Activated CD4-positive, alpha-beta T cell treated with anti-CD3 and anti-CD28 coated beads, Interleukin-2, amount 50 U/mL, for 16 hours (primary cell): ENCODE results near the gene RBM17.
"Not testable (repeated sequence)": the region's sequence is repeated elsewhere in the genome, so short reads cannot be mapped to it uniquely, and the experiment has no call there.

Experiments used
- DNase-seq: peaks from one replicate; pipeline ENCODE4 v3.0.0-alpha.2; 2020

The RBM17 gene

GRCh38 chr10:6088721-6089333 lies at the start of gene RBM17:
Gene RBM17 (plus strand): TSS chr10:6089034. CDS start chr10:6097066, 8,032 bp downstream.
- peak; percentile 98 for DNase-seq

- no peak for DNase-seq
Measured at GRCh38 chr10:6039711-6040110, 49.1 kb upstream of the RBM17 start.

GRCh38 chr10:6040205-6040604 lies 48.6 kb upstream of the RBM17 start:
- no peak for DNase-seq

GRCh38 chr10:6043377-6043776 lies 45.5 kb upstream of the RBM17 start:
- DNase-seq, result not testable (repeated sequence)

- DNase-seq, result no peak
Measured at GRCh38 chr10:6044060-6044459, 44.8 kb upstream of the RBM17 start.

- DNase-seq, result peak; percentile 75
Measured at GRCh38 chr10:6044751-6045313, 44.0 kb upstream of the RBM17 start.

GRCh38 chr10:6045314-6045848 lies 43.5 kb upstream of the RBM17 start:
- peak; percentile 83 for DNase-seq

- DNase-seq, result no peak
Measured at GRCh38 chr10:6045878-6046772, 42.7 kb upstream of the RBM17 start.

GRCh38 chr10:6046773-6047611 lies 41.8 kb upstream of the RBM17 start:
- DNase-seq, result no peak

GRCh38 chr10:6047847-6048246 lies 41.0 kb upstream of the RBM17 start:
- no peak for DNase-seq

- no peak for DNase-seq
Measured at GRCh38 chr10:6048281-6049030, 40.4 kb upstream of the RBM17 start.

GRCh38 chr10:6049031-6049400 lies 39.8 kb upstream of the RBM17 start:
- DNase-seq, result no peak

GRCh38 chr10:6050801-6051445 lies 37.9 kb upstream of the RBM17 start:
- peak; percentile 96 for DNase-seq

GRCh38 chr10:6052247-6053221 lies 36.3 kb upstream of the RBM17 start:
- DNase-seq, result peak; percentile 90

GRCh38 chr10:6053303-6053702 lies 35.5 kb upstream of the RBM17 start:
- DNase-seq, result no peak

- DNase-seq, result peak; percentile 58
Measured at GRCh38 chr10:6053816-6054631, 34.8 kb upstream of the RBM17 start.

- DNase-seq, result no peak
Measured at GRCh38 chr10:6054884-6055283, 34.0 kb upstream of the RBM17 start.

GRCh38 chr10:6055929-6056328 lies 32.9 kb upstream of the RBM17 start:
- no peak for DNase-seq

- DNase-seq, result no peak
Measured at GRCh38 chr10:6056411-6057135, 32.3 kb upstream of the RBM17 start.
